Stimulated activated CD4-positive, alpha-beta T cell treated with anti-CD3 and anti-CD28 coated beads, Interleukin-15, amount 100 ng/mL, for 1 hour (primary cell): ENCODE measurements around the gene SMOC2.
"Not testable (repeated sequence)": the region's sequence is repeated elsewhere in the genome, so short reads cannot be mapped to it uniquely, and the experiment has no call there.

Experiments used
- DNase-seq, 2 donors: peaks; one replicate each; pipeline ENCODE4 v3.0.0-alpha.2; 2020; ENCODE audit warnings: low read depth in 1 of 2, low spot score in 1 of 2

Gene SMOC2

GRCh38 chr6:168599769-168600330, 158.9 kb downstream of the SMOC2 start:
- DNase-seq, result no peak

GRCh38 chr6:168600381-168600780, 159.4 kb downstream of the SMOC2 start:
- DNase-seq, result no peak

GRCh38 chr6:168601111-168601510, 160.1 kb downstream of the SMOC2 start:
- no peak for DNase-seq

- no peak for DNase-seq
Measured at GRCh38 chr6:168601546-168601945, 160.6 kb downstream of the SMOC2 start.

- no peak for DNase-seq
Measured at GRCh38 chr6:168602576-168602975, 161.6 kb downstream of the SMOC2 start.

GRCh38 chr6:168603234-168603633, 162.2 kb downstream of the SMOC2 start:
- DNase-seq, result no peak

GRCh38 chr6:168605964-168606363, 165.0 kb downstream of the SMOC2 start:
- DNase-seq, result no peak

- no peak for DNase-seq
Measured at GRCh38 chr6:168606722-168607121, 165.7 kb downstream of the SMOC2 start.

GRCh38 chr6:168607272-168608112, 166.5 kb downstream of the SMOC2 start:
- DNase-seq, result no peak

- DNase-seq, result no peak
Measured at GRCh38 chr6:168608113-168608400, 167.1 kb downstream of the SMOC2 start.

- no peak for DNase-seq
Measured at GRCh38 chr6:168609026-168609685, 168.2 kb downstream of the SMOC2 start.

- no peak for DNase-seq
Measured at GRCh38 chr6:168609914-168610490, 169.0 kb downstream of the SMOC2 start.

GRCh38 chr6:168610966-168611365, 170.0 kb downstream of the SMOC2 start:
- DNase-seq, result not testable (repeated sequence)

- no peak for DNase-seq
Measured at GRCh38 chr6:168611691-168612090, 170.7 kb downstream of the SMOC2 start.

GRCh38 chr6:168612586-168612985, 171.6 kb downstream of the SMOC2 start:
- no peak for DNase-seq

- no peak for DNase-seq
Measured at GRCh38 chr6:168615837-168616236, 174.9 kb downstream of the SMOC2 start.

- no peak for DNase-seq
Measured at GRCh38 chr6:168616816-168617765, 176.1 kb downstream of the SMOC2 start.

- DNase-seq, result no peak
Measured at GRCh38 chr6:168618546-168619315, 177.7 kb downstream of the SMOC2 start.

GRCh38 chr6:168619560-168620314, 178.8 kb downstream of the SMOC2 start:
- no peak for DNase-seq
